Cardiac fibroblast (primary cell): ENCODE data around the gene NUBP2.
"Not testable (repeated sequence)": the region's sequence is repeated elsewhere in the genome, so short reads cannot be mapped to it uniquely, and the experiment has no call there.

Experiments
- DNase-seq, 2 donors: peaks; one replicate each; pipeline versions ENCODE4 v3.0.0 to v3.0.0-alpha.2; 2010; ENCODE audit warnings: low read depth in 2 of 2
- H3K4me3 ChIP-seq, 2 donors: replicated peaks in 1 of 2; 1 replicate in 1 of 2; 2 replicates in 1 of 2; pipeline ENCODE4 v1.5.1; 2011; ENCODE audit warnings: low read depth in 2 of 2, low read length in 2 of 2, mild to moderate bottlenecking in 2 of 2, moderate library complexity in 1 of 2
- TF ChIP-seq, protein P1 (sequence below): IDR thresholded peaks from one replicate; pipeline ENCODE4 v1.5.1; 2011; ENCODE audit warnings: low read depth, mild to moderate bottlenecking, low read length, inconsistent platforms

Gene NUBP2

GRCh38 chr16:1794221-1794871 lies 11.6 kb downstream of the NUBP2 start:
- TF ChIP-seq, protein P1, sequence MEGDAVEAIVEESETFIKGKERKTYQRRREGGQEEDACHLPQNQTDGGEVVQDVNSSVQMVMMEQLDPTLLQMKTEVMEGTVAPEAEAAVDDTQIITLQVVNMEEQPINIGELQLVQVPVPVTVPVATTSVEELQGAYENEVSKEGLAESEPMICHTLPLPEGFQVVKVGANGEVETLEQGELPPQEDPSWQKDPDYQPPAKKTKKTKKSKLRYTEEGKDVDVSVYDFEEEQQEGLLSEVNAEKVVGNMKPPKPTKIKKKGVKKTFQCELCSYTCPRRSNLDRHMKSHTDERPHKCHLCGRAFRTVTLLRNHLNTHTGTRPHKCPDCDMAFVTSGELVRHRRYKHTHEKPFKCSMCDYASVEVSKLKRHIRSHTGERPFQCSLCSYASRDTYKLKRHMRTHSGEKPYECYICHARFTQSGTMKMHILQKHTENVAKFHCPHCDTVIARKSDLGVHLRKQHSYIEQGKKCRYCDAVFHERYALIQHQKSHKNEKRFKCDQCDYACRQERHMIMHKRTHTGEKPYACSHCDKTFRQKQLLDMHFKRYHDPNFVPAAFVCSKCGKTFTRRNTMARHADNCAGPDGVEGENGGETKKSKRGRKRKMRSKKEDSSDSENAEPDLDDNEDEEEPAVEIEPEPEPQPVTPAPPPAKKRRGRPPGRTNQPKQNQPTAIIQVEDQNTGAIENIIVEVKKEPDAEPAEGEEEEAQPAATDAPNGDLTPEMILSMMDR: no peak
- H3K4me3 ChIP-seq: no peak overlapping the region
- no peak for DNase-seq

- TF ChIP-seq, protein P1: no peak
- no peak for DNase-seq
- H3K4me3 ChIP-seq: no peak overlapping the region
Observed at GRCh38 chr16:1794908-1795666, 12.3 kb downstream of the NUBP2 start.

DNA sequence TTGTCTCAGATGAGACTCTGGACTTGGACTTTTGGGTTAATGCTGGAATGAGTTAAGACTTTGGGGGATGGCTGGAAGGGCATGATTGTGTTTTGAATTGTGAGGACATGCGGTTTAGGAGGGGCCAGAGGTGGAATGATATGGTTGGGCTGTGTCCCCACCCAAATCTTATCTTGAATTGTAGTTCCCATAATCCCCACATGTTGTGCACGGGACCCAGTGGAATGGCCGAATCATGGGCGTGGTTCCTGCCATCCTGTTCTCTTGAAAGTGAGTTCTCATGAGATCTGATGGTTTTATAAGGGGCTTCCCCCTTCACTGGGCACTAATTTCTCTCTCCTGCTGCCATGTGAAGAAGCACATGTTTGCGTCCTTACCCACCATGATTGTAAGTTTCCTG lies 16.5 kb downstream of the NUBP2 start:
- H3K4me3 ChIP-seq, DNase-seq: not testable (repeated sequence)

DNA sequence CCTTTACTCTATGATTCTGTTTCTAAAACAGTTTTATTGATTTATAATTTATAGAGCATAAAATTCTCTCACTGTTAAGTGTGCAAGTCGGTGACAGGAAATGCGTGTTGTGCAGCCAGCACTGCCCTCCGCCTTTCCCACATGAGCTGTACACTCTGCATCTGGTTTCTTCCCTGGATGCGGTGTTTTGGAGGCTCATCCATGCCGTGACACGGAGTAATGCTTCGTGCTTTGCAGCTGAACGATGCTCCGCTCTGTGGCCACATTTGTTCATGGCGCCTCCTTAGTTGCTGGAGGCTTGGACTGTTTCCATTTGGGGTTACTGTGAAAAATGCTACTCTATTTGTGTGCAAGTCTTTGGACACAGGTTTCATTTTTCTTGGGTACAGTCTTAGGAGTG lies 17.9 kb downstream of the NUBP2 start:
- no peak overlapping the region for H3K4me3 ChIP-seq
- no peak for DNase-seq
- TF ChIP-seq, protein P1: no peak

GRCh38 chr16:1807626-1808025 lies 24.9 kb downstream of the NUBP2 start:
- no peak overlapping the region for H3K4me3 ChIP-seq
- DNase-seq: no peak
- TF ChIP-seq, protein P1: no peak

DNA sequence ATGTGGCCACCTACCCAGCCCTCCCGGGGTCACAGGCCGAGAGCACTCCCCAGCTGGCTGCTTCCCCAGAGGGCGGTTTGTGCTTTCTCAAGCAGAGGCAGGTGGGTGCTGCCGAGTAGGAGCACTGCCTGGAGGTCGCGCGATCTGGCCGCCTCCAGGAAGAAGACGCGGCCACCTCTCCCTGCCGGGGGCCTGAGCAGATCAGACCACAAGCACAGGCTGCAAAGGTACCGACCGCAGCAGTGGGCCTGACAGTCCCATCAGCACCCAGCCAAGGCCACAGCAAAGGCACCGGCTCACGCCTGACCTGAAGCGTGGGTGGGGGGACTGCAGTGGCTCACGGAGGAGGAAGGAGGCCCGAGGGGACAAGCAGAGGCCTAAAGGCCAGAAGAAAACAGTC lies 25.9 kb downstream of the NUBP2 start:
- no peak overlapping the region for H3K4me3 ChIP-seq
- DNase-seq: no peak
- TF ChIP-seq, protein P1: no peak

GRCh38 chr16:1809281-1809801 lies 26.6 kb downstream of the NUBP2 start:
- H3K4me3 ChIP-seq: no peak overlapping the region
- DNase-seq: no peak
- TF ChIP-seq, protein P1: no peak
